Right ventricle myocardium inferior (tissue), 1 donor: ENCODE results near the gene RAB40B. TPM values are rescaled to one million over a fixed set of nuclear protein-coding genes. Genes with fewer than 3 reads are reported as not detected.

Source experiments
- ATAC-seq: fragments of 200-7000 bp; cut with Tn5 transposase; one replicate; pipeline ENCODE4 v1.9.1; 2020; ENCODE audit warnings: mild to moderate bottlenecking, moderate library complexity
- DNase-seq: peaks from one replicate; pipeline ENCODE4 v3.0.0; 2021; ENCODE audit errors: missing footprints
- intact Hi-C: fragments of 100-400 bp; cut with DNase I; formaldehyde crosslinking; loops from one replicate; pipeline ENCODE4 v1.11.0; 2022
- microRNA-seq: library from miRNA; unstranded; fragments of <30 nt; microRNA quantifications from one replicate; pipeline ENCODE4 v1.2.0, GENCODE V29; 2020
- total RNA-seq: library from RNA; stranded (reverse); fragmentation: NEBNext Ultra II Directional; extraction: Animal tissue kit (Norgen Biotek cat#: 25700); gene quantifications from one replicate; pipeline ENCODE4 v1.2.1, GENCODE V29; 2021
- donor health status: DM: no; HTN: yes; CAD: no; lungs with severe emphysema.

Gene RAB40B
- total RNA-seq, 1 donor from 2014 or later = 19.9 TPM

GRCh38 chr17:82611140-82612058 lies 87.1 kb downstream of the RAB40B start:
- ATAC-seq (no peak), DNase-seq (no peak)
- intact Hi-C loops = no loop called here

GRCh38 chr17:82609655-82610054 lies 88.8 kb downstream of the RAB40B start:
- intact Hi-C loops = no loop called here
- DNase-seq (no peak), ATAC-seq (no peak)

GRCh38 chr17:82608816-82609215 lies 89.7 kb downstream of the RAB40B start:
- intact Hi-C loops = no loop called here
- no peak for DNase-seq
- no peak for ATAC-seq

- intact Hi-C loops = no loop called here
- DNase-seq = no peak
Observed at GRCh38 chr17:82605939-82606600, 92.4 kb downstream of the RAB40B start.

More at GRCh38 chr17:82605939-82606600, 92.4 kb downstream of the RAB40B start:
- ATAC-seq = no peak

Small RNA genes lying within 50 kb of the gene (microRNA-seq; reads per million reads assigned to microRNA genes)
- gene MIR4525 = not detected

Other genes starting within 250 kb of the RAB40B start
- gene CYBC1, start 247.9 kb downstream of the RAB40B start, total RNA-seq = 29.4 TPM
- 72.7 TPM for gene NARF, start 240.0 kb downstream of the RAB40B start, total RNA-seq
- gene FOXK2, start 179.0 kb downstream of the RAB40B start, total RNA-seq = 39.4 TPM
- 38.0 TPM for gene WDR45B, start 50.3 kb downstream of the RAB40B start, total RNA-seq
- gene FN3KRP, start 18.0 kb upstream of the RAB40B start, total RNA-seq = 13.0 TPM
- 78.3 TPM for gene FN3K, start 36.9 kb upstream of the RAB40B start, total RNA-seq
- gene TBCD, start 53.4 kb upstream of the RAB40B start, total RNA-seq = 43.4 TPM
- not detected for gene ZNF750, start 141.3 kb upstream of the RAB40B start, total RNA-seq